PC-3 (cell line): ENCODE measurements around the gene C18orf32.

ENCODE experiments used
- CTCF ChIP-seq: fragments of 300-600 bp; sonication (generic); conservative IDR thresholded peaks from 2 replicates; pipeline ENCODE4 v1.5.1; 2017; ENCODE audit warnings: antibody characterized with exemption, low read depth, mild to moderate bottlenecking, low read length
- EZH2 ChIP-seq: fragments of 300-600 bp; sonication (generic); IDR thresholded peaks from one replicate; pipeline ENCODE4 v1.6.1; 2017; ENCODE audit warnings: antibody characterized with exemption, mild to moderate bottlenecking, low read length; ENCODE audit not compliant: unreplicated experiment
- EZH2phosphoT487 ChIP-seq: fragments of 300-600 bp; sonication (generic); IDR thresholded peaks from 2 replicates; pipeline ENCODE4 v1.6.1; 2018; ENCODE audit warnings: mild to moderate bottlenecking, antibody characterized with exemption, low read length, borderline replicate concordance

GRCh38 chr18:49515516-49515915 lies 28.5 kb upstream of the C18orf32 start:
- TF ChIP-seq CTCF: no peak
- no peak for TF ChIP-seq EZH2phosphoT487
- TF ChIP-seq EZH2: no peak
